ENCODE measurements around the gene ZXDC.

ZXDC gene

GRCh38 chr3:126432361-126433104, 43.2 kb downstream of the ZXDC start:
- DNase-seq (ENCODE audit: low read depth), result peak; percentile 5
- TF ChIP-seq CTCF (IDR thresholded peaks at IDR 0.05; ENCODE audit: low read length, missing control alignments), result no peak
- no peak overlapping the region for H3K4me3 ChIP-seq (replicated peaks; ENCODE audit: low read depth, low read length)

- no peak for TF ChIP-seq CTCF (IDR thresholded peaks at IDR 0.05; ENCODE audit: low read length, missing control alignments)
- DNase-seq (ENCODE audit: low read depth), result no peak
Observed at GRCh38 chr3:126431103-126431534, 44.6 kb downstream of the ZXDC start.

DNA sequence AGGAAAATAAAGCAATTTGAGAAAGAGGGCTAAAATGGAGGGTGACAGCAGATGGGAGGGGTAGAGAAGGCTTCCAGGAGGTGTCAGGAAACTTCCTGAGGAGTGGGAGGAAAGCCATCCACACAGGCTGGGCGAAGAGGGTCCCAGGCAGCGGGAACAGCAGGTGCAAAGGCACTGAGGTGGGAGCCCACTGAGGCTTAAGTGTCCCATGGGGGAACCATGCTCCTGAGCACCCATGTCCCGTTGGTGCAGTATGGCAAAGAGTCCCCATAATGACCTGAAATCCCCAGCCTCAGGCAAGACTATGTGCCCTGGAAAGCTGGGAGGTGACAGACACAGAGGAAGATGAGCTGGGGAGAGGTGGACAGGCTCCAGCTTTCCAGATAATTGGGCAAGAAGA, 50.9 kb downstream of the ZXDC start:
- no peak for TF ChIP-seq CTCF (IDR thresholded peaks at IDR 0.05; ENCODE audit: low read length, missing control alignments)
- DNase-seq (ENCODE audit: low read depth), result no peak

More at GRCh38 chr3:126431103-126431534, 44.6 kb downstream of the ZXDC start:
- H3K4me3 ChIP-seq (replicated peaks; ENCODE audit: low read depth, low read length), result no peak overlapping the region

GRCh38 chr3:126424039-126424717, 51.5 kb downstream of the ZXDC start:
- no peak for TF ChIP-seq CTCF (IDR thresholded peaks at IDR 0.05; ENCODE audit: low read length, missing control alignments)
- no peak for DNase-seq (ENCODE audit: low read depth)
- H3K4me3 ChIP-seq (replicated peaks; ENCODE audit: low read depth, low read length), result no peak overlapping the region

More for the DNA sequence above, 50.9 kb downstream of the ZXDC start:
- H3K4me3 ChIP-seq (replicated peaks; ENCODE audit: low read depth, low read length), result no peak overlapping the region

DNA sequence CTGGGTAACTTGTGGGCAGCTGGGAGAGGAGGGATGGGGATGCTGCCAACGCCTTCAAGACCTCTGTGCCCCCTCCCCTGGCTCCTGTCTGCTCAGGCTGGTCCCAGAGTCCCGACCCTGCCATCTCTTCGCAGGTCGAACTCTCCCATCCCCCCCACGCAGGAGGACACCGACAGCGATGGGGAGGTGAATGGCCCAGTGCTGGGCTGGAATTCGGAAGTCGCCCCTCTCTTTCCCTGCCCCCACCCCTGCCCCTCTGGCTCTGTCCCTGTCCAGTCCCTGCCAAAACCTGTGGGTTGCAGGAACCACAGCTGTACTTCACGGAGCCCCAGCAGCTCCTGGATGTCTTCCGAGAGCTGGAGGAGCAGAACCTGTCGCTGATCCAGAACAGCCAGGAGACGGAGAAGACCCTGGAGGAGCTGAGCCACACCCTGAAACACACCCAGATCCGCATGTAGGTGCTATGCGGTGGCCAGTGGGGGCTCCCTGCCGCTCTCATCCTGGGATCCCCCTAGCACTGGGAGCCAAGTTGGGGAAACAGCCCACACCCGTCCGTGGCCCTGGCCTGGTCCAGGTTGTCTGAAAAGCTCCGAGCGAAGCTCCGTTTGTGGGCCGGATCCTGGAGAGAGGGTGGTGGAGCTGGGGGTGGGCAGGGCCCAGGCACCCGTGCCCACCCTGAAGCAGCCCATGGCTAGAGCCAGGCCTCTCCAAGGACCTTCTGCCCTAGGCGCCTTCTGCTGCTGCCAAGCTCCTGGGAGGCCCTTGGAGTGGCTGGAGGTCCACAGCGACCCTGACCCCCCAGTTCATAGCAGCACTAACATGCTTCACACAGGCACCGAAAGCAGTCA, 52.3 kb downstream of the ZXDC start:
- H3K4me3 ChIP-seq (replicated peaks; ENCODE audit: low read depth, low read length), result no peak overlapping the region
- no peak for TF ChIP-seq CTCF (IDR thresholded peaks at IDR 0.05; ENCODE audit: low read length, missing control alignments)
- DNase-seq (ENCODE audit: low read depth), result no peak

- no peak for DNase-seq (ENCODE audit: low read depth)
- TF ChIP-seq CTCF (IDR thresholded peaks at IDR 0.05; ENCODE audit: low read length, missing control alignments), result no peak
- no peak overlapping the region for H3K4me3 ChIP-seq (replicated peaks; ENCODE audit: low read depth, low read length)
Observed at GRCh38 chr3:126422571-126423091, 53.1 kb downstream of the ZXDC start.

All from fibroblast of pulmonary artery (primary cell).